ENCODE data around the gene RDM1. TPM values are rescaled to one million over a fixed set of nuclear protein-coding genes. Genes with fewer than 3 reads are reported as not detected.

RDM1 gene
- polyA plus RNA-seq, 3 donors: not detected

DNA sequence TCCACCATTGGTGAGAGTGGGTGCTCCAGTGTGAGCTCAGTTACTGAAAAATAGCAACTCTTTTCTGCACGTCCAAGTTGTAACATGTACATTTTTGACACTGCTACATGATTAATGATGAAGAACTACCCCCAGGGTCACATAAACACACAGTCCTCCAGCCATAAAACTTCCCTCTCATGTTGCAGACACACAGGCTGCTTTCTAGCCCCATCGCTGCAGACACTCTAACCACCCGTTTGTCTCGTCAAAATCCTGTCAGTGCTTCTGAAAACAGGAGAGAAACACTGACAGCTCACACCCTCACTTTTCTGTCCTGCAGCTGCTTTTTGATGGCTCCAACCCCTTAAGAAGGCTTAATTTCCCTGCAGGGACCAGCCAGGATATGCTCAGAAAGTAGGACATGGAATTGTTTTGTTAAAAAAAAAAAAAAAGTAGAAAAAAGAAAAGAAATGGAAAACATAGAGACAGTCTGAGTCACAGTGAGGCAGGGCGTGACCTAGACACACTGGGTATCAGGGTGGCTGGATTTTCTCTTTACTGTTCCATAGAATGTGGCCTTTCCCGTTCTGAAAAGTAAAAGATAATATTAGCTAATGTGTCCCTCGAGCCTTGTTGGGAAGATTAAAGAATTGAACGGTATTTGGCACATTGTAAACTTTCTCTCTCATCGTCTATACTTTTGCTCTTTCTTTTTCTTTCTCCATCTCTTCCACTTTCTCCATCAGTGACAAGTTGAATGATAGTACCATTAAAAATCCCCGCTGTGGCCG lies 29.7 kb downstream of the RDM1 start:
- no peak overlapping the region for H3K27ac ChIP-seq (ENCODE audit: low read depth in 1 of 2, low read length in 2 of 2)
- peaks cover 33% of the 10 kb centered on the region for H3K4me1 Mint-ChIP-seq

DNA sequence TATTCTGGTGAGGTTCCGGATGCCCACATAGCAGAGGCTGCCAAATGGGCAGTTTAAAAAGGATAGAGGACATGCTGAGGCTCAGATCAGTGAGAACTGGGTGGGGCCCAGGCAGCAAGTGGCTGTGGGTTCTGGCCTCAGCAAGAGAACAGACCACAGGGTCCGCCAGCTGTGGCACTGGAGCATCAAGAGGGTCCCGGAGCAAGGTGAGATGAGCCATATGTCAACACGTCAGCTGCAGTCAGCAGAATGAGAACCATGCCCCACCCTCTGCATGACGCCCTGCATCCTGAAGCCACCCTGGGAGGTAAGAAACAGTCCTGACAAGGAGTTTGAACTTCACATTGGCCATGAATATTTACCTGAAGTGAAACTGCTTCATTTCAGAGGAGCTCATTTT lies 30.3 kb downstream of the RDM1 start:
- no peak for DNase-seq
- H3K79me2 ChIP-seq (ENCODE audit: insufficient read depth, low read length): no peaks in the 10 kb centered on the region
- no peak overlapping the region for H3K9ac ChIP-seq (ENCODE audit: insufficient read depth, low read length, poor library complexity, severe bottlenecking)
- H3K4me1 ChIP-seq (ENCODE audit: control insufficient read depth in 1 of 2, insufficient read depth in 2 of 2, low read length in 2 of 2): peaks cover 33 to 41% of the 10 kb centered on the region in 2 donors
- H3K27me3 ChIP-seq (ENCODE audit: control insufficient read depth in 2 of 2, insufficient read depth in 2 of 2, low read length in 2 of 2): no peaks in the 10 kb centered on the region
- TF ChIP-seq, protein P1, sequence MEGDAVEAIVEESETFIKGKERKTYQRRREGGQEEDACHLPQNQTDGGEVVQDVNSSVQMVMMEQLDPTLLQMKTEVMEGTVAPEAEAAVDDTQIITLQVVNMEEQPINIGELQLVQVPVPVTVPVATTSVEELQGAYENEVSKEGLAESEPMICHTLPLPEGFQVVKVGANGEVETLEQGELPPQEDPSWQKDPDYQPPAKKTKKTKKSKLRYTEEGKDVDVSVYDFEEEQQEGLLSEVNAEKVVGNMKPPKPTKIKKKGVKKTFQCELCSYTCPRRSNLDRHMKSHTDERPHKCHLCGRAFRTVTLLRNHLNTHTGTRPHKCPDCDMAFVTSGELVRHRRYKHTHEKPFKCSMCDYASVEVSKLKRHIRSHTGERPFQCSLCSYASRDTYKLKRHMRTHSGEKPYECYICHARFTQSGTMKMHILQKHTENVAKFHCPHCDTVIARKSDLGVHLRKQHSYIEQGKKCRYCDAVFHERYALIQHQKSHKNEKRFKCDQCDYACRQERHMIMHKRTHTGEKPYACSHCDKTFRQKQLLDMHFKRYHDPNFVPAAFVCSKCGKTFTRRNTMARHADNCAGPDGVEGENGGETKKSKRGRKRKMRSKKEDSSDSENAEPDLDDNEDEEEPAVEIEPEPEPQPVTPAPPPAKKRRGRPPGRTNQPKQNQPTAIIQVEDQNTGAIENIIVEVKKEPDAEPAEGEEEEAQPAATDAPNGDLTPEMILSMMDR (IDR thresholded peaks at IDR 0.05): no peak
- H3K9me3 ChIP-seq (replicated peaks in 1 of 2; ENCODE audit: control insufficient read depth in 1 of 2, insufficient read depth in 1 of 2, low read length in 2 of 2): no peaks in the 10 kb centered on the region
- Mint-ChIP-seq H3K27me3 (ENCODE audit: low read depth in 3 of 3) (peaks cover 0 to 3% (median 2%) of the 10 kb centered on the region in 3 donors), H3K9me3 (no peaks in the 10 kb centered on the region), H3K36me3 (peaks cover 0 to 3% of the 10 kb centered on the region in 2 donors), H3K4me1 (peaks cover 39% of the 10 kb centered on the region), H3K27ac (peak overlapping the region in 1 of 7 donors; percentile 1), H3K4me3 (no peak overlapping the region)
- H4K20me1 ChIP-seq (ENCODE audit: insufficient read depth, low read length): no peaks in the 10 kb centered on the region
- intact Hi-C loops (cut with micrococcal nuclease): no loop called here
- H3K36me3 ChIP-seq (replicated peaks in 1 of 2; ENCODE audit: control insufficient read depth in 1 of 2, insufficient read depth in 2 of 2, low read length in 2 of 2): no peaks in the 10 kb centered on the region
- H2AFZ ChIP-seq (ENCODE audit: insufficient read depth, low read depth, low read length, poor library complexity, severe bottlenecking): no peak overlapping the region
- no peak overlapping the region for H3K27ac ChIP-seq (ENCODE audit: low read depth in 1 of 2, low read length in 2 of 2)
- no peak overlapping the region for H3K4me2 ChIP-seq (replicated peaks; ENCODE audit: extremely low read depth, low read length, poor library complexity, severe bottlenecking)
- 78% methylated on average over 5 of the region's 5 CpGs for WGBS (ENCODE audit: insufficient coverage)
- no peak overlapping the region for H3K4me3 ChIP-seq (replicated peaks in 1 of 3; ENCODE audit: low read depth in 2 of 3, low read length in 3 of 3)

More for the DNA sequence above, 29.7 kb downstream of the RDM1 start:
- Histone ChIP-seq H4K20me1 (ENCODE audit: insufficient read depth, low read length) (no peaks in the 10 kb centered on the region), H3K4me1 (ENCODE audit: control insufficient read depth in 1 of 2, insufficient read depth in 2 of 2, low read length in 2 of 2) (peaks cover 26 to 35% of the 10 kb centered on the region in 2 donors), H3K79me2 (ENCODE audit: insufficient read depth, low read length) (no peaks in the 10 kb centered on the region), H2AFZ (ENCODE audit: insufficient read depth, low read depth, low read length, poor library complexity, severe bottlenecking) (no peak overlapping the region), H3K4me2 (replicated peaks; ENCODE audit: extremely low read depth, low read length, poor library complexity, severe bottlenecking) (no peak overlapping the region), H3K36me3 (replicated peaks in 1 of 2; ENCODE audit: control insufficient read depth in 1 of 2, insufficient read depth in 2 of 2, low read length in 2 of 2) (no peaks in the 10 kb centered on the region), H3K9ac (ENCODE audit: insufficient read depth, low read length, poor library complexity, severe bottlenecking) (no peak overlapping the region), H3K27me3 (ENCODE audit: control insufficient read depth in 2 of 2, insufficient read depth in 2 of 2, low read length in 2 of 2) (no peaks in the 10 kb centered on the region), H3K9me3 (replicated peaks in 1 of 2; ENCODE audit: control insufficient read depth in 1 of 2, insufficient read depth in 1 of 2, low read length in 2 of 2) (no peaks in the 10 kb centered on the region), H3K4me3 (replicated peaks in 1 of 3; ENCODE audit: low read depth in 2 of 3, low read length in 3 of 3) (no peak overlapping the region)
- Mint-ChIP-seq H3K36me3 (peaks cover 0 to 3% of the 10 kb centered on the region in 2 donors), H3K27ac (no peak overlapping the region), H3K9me3 (no peaks in the 10 kb centered on the region), H3K27me3 (ENCODE audit: low read depth in 3 of 3) (peaks cover 0 to 3% (median 2%) of the 10 kb centered on the region in 3 donors), H3K4me3 (no peak overlapping the region)
- TF ChIP-seq, protein P1 (IDR thresholded peaks at IDR 0.05): no peak
- DNase-seq: no peak
- intact Hi-C loops (cut with micrococcal nuclease): no loop called here
- WGBS (ENCODE audit: insufficient coverage): 63% methylated on average over 5 of the region's 11 CpGs

All from CD14-positive monocyte (primary cell).